Subcutaneous adipose tissue (tissue), 4 donors: ENCODE measurements around the gene SMARCA1. TPM values are rescaled to one million over a fixed set of nuclear protein-coding genes. Genes with fewer than 3 reads are reported as not detected.

ENCODE experiments used
- CTCF ChIP-seq: fragments of 450-650 bp; IDR thresholded peaks from one replicate; pipeline ENCODE4 v1.5.1; 2016; ENCODE audit warnings: low read depth, mild to moderate bottlenecking, control low read depth, antibody characterized with exemption, moderate library complexity
- total RNA-seq, 4 donors: library from RNA; depleted of rRNA; stranded (reverse); fragments of >200 nt; gene quantifications; one replicate each; pipeline ENCODE4 v1.1.0, GENCODE V29; 2016

Gene SMARCA1
- total RNA-seq, 4 donors from 2014 or later: 28.8 to 39.9 (median 37.7) TPM

GRCh38 chrX:129559783-129560182, 36.5 kb upstream of the SMARCA1 start:
- TF ChIP-seq CTCF: no peak

GRCh38 chrX:129557844-129558480, 34.7 kb upstream of the SMARCA1 start:
- TF ChIP-seq CTCF: no peak

- TF ChIP-seq CTCF: no peak
Observed at GRCh38 chrX:129556806-129557315, 33.6 kb upstream of the SMARCA1 start.

- no peak for TF ChIP-seq CTCF
Observed at GRCh38 chrX:129553619-129554288, 30.5 kb upstream of the SMARCA1 start.

GRCh38 chrX:129549124-129549523, 25.8 kb upstream of the SMARCA1 start:
- TF ChIP-seq CTCF: no peak

- no peak for TF ChIP-seq CTCF
Observed at GRCh38 chrX:129545408-129545807, 22.1 kb upstream of the SMARCA1 start.

GRCh38 chrX:129544780-129545179, 21.5 kb upstream of the SMARCA1 start:
- TF ChIP-seq CTCF: no peak
